H1 (cell line): ENCODE results near the gene JPT2. TPM values are rescaled to one million over a fixed set of nuclear protein-coding genes. Genes with fewer than 3 reads are reported as not detected.

Source experiments
- CTCF ChIA-PET: fragments of 300-600 bp; sonication (Branson Sonifier 250); formaldehyde crosslinking; loops from one replicate; lab custom pipeline; 2021; ENCODE audit not compliant: partially characterized antibody; lab: Charles Lee
- POLR2A ChIA-PET: fragments of 300-600 bp; sonication (Branson Sonifier 250); formaldehyde crosslinking; loops from one replicate; lab custom pipeline; 2021; ENCODE audit warnings: inconsistent platforms; ENCODE audit not compliant: partially characterized antibody; lab: Charles Lee
- DNase-seq, 2 experiments: peaks; one replicate each; pipeline versions ENCODE4 v3.0.0 to v3.0.0-alpha.2; 2010 to 2022; ENCODE audit warnings: low spot score in 2 of 2, low read depth in 1 of 2, mixed read lengths in 1 of 2
- FAIRE-seq: peaks from 2 replicates; lab custom pipeline; 2011; peaks lifted over from hg19 to GRCh38; lab: Jason Lieb, UNC
- H2AFZ ChIP-seq: 2 replicates; pipeline ENCODE4 v1.8.1; 2012; ENCODE audit warnings: low read length, inconsistent platforms
- H2AK5ac ChIP-seq: 2 replicates; pipeline ENCODE4 v1.6.1; 2013; ENCODE audit warnings: low read depth, low read length
- H2BK120ac ChIP-seq: replicated peaks from 2 replicates; pipeline ENCODE3; 2013; ENCODE audit warnings: low read depth, low read length, inconsistent platforms
- H2BK12ac ChIP-seq: 2 replicates; pipeline ENCODE4 v1.6.1; 2013; ENCODE audit warnings: low read depth, low read length
- H2BK15ac ChIP-seq: 2 replicates; pipeline ENCODE4 v1.6.1; 2013; ENCODE audit warnings: low read length
- H2BK20ac ChIP-seq: 2 replicates; pipeline ENCODE4 v1.6.1; 2013; ENCODE audit warnings: low read length
- H2BK5ac ChIP-seq: 2 replicates; pipeline ENCODE4 v1.6.1; 2013; ENCODE audit warnings: low read depth, low read length
- H3K14ac ChIP-seq: 2 replicates; pipeline ENCODE4 v1.6.1; 2013; ENCODE audit warnings: inconsistent platforms; ENCODE audit not compliant: insufficient read length
- H3K18ac ChIP-seq: 2 replicates; pipeline ENCODE4 v1.6.1; 2013; ENCODE audit warnings: low read length; ENCODE audit errors: extremely low read depth
- H3K23ac ChIP-seq: 2 replicates; pipeline ENCODE4 v1.6.1; 2013; ENCODE audit warnings: inconsistent platforms; ENCODE audit not compliant: insufficient read length
- H3K23me2 ChIP-seq: 2 replicates; pipeline ENCODE4 v1.6.1; 2013; ENCODE audit warnings: low read depth, low read length
- H3K27ac ChIP-seq: 2 replicates; pipeline ENCODE4 v1.6.1; 2011; ENCODE audit warnings: low read depth, low read length, inconsistent platforms
- H3K27me3 ChIP-seq, 4 experiments: replicated peaks in 1 of 4; 1 replicate in 1 of 4; 2 replicates in 3 of 4; pipeline versions ENCODE4 v1.6.1 to v1.8.1; 2011 to 2013; ENCODE audit warnings: low read length in 3 of 4, mild to moderate bottlenecking in 3 of 4, inconsistent platforms in 2 of 4, mixed read lengths in 2 of 4, moderate library complexity in 1 of 4; ENCODE audit not compliant: control insufficient read depth in 3 of 4, insufficient read depth in 3 of 4; ENCODE audit errors: extremely low read depth in 1 of 4
- H3K36me3 ChIP-seq, 4 experiments: 2 replicates each; pipeline versions ENCODE4 v1.6.1 to v1.8.1; 2011 to 2013; ENCODE audit warnings: mild to moderate bottlenecking in 4 of 4, low read length in 3 of 4, moderate library complexity in 2 of 4, control low read depth in 1 of 4, inconsistent platforms in 1 of 4; ENCODE audit not compliant: insufficient read depth in 4 of 4, control insufficient read depth in 2 of 4
- H3K4ac ChIP-seq: replicated peaks from 2 replicates; pipeline ENCODE3; 2013; ENCODE audit warnings: low read length, low read depth, mixed read lengths, inconsistent platforms; ENCODE audit not compliant: insufficient read length
- H3K4me1 ChIP-seq, 4 experiments: replicated peaks in 1 of 4; 1 replicate in 1 of 4; 2 replicates in 3 of 4; pipeline versions ENCODE4 v1.6.1 to v1.8.1; 2011 to 2013; ENCODE audit warnings: low read length in 3 of 4, inconsistent platforms in 2 of 4, mixed read lengths in 1 of 4; ENCODE audit not compliant: insufficient read depth in 4 of 4, control insufficient read depth in 3 of 4
- H3K4me2 ChIP-seq, 2 experiments: 2 replicates each; pipeline versions ENCODE4 v1.6.1 to v1.8.1; 2011 to 2013; ENCODE audit warnings: low read depth in 2 of 2, low read length in 2 of 2, control low read depth in 1 of 2, inconsistent platforms in 1 of 2, mild to moderate bottlenecking in 1 of 2; ENCODE audit not compliant: insufficient read depth in 1 of 2
- H3K4me3 ChIP-seq, 4 experiments: fragments of 200-600, 300-600 bp in 1 of 4; sonication (generic), shearing (Covaris generic), sonication (Bioruptor Twin) in 1 of 4; 2 replicates each; pipeline versions ENCODE4 v1.5.1 to v1.8.1; 2011 to 2016; ENCODE audit warnings: low read length in 4 of 4, low read depth in 3 of 4, control low read depth in 2 of 4, inconsistent platforms in 2 of 4, mild to moderate bottlenecking in 2 of 4, mixed read lengths in 1 of 4, moderate library complexity in 1 of 4; ENCODE audit not compliant: insufficient read depth in 2 of 4; ENCODE audit errors: extremely low read depth in 1 of 4
- H3K56ac ChIP-seq: replicated peaks from 2 replicates; pipeline ENCODE3; 2013; ENCODE audit warnings: low read depth, mild to moderate bottlenecking, mixed read lengths, low read length, inconsistent platforms; ENCODE audit not compliant: insufficient read length
- H3K79me1 ChIP-seq: 2 replicates; pipeline ENCODE4 v1.6.1; 2013; ENCODE audit warnings: low read depth, low read length, control low read depth
- H3K79me2 ChIP-seq, 2 experiments: 2 replicates each; pipeline versions ENCODE4 v1.6.1 to v1.8.1; 2012 to 2013; ENCODE audit warnings: low read length in 2 of 2, mild to moderate bottlenecking in 2 of 2, inconsistent platforms in 1 of 2; ENCODE audit not compliant: insufficient read depth in 2 of 2, control insufficient read depth in 1 of 2
- H3K9ac ChIP-seq, 4 experiments: replicated peaks in 1 of 4; 1 replicate in 1 of 4; 2 replicates in 3 of 4; pipeline versions ENCODE4 v1.6.1 to v1.8.1; 2011 to 2013; ENCODE audit warnings: low read depth in 3 of 4, low read length in 3 of 4, control low read depth in 2 of 4, mild to moderate bottlenecking in 2 of 4, moderate library complexity in 2 of 4, inconsistent platforms in 1 of 4; ENCODE audit errors: extremely low read depth in 1 of 4
- H3K9me3 ChIP-seq, 2 experiments: 2 replicates each; pipeline versions ENCODE4 v1.6.1 to v1.8.1; 2012 to 2013; ENCODE audit warnings: mild to moderate bottlenecking in 2 of 2, moderate library complexity in 2 of 2, control low read depth in 1 of 2, inconsistent platforms in 1 of 2, low read depth in 1 of 2, low read length in 1 of 2, mixed read lengths in 1 of 2; ENCODE audit not compliant: insufficient read depth in 2 of 2
- H4K20me1 ChIP-seq, 2 experiments: replicated peaks in 1 of 2; 2 replicates each; pipeline versions ENCODE3 to v1.8.1; 2011 to 2013; ENCODE audit warnings: inconsistent platforms in 2 of 2, low read length in 2 of 2, mild to moderate bottlenecking in 1 of 2; ENCODE audit not compliant: insufficient read depth in 2 of 2, control insufficient read depth in 1 of 2
- H4K5ac ChIP-seq: 2 replicates; pipeline ENCODE4 v1.6.1; 2013; ENCODE audit warnings: low read length, low read depth, mixed read lengths, inconsistent platforms; ENCODE audit not compliant: insufficient read length
- H4K8ac ChIP-seq: 2 replicates; pipeline ENCODE4 v1.8.0; 2013; ENCODE audit warnings: mild to moderate bottlenecking, moderate library complexity, low read length, inconsistent platforms; ENCODE audit not compliant: insufficient read depth; ENCODE audit errors: extremely low read depth
- H4K91ac ChIP-seq: replicated peaks from 2 replicates; pipeline ENCODE3; 2013; ENCODE audit warnings: low read length, mixed read lengths, inconsistent platforms; ENCODE audit not compliant: insufficient read length
- CBX8 ChIP-seq: fragments of 300-800, 300-1000 bp; sonication (generic); IDR thresholded peaks from 2 replicates; pipeline ENCODE4 v1.7.1; 2016; ENCODE audit warnings: low read depth, low read length, borderline replicate concordance
- CEBPB ChIP-seq: IDR thresholded peaks from 2 replicates; pipeline ENCODE4 v1.6.1; 2012; ENCODE audit warnings: low read depth, low read length
- KDM1A ChIP-seq: fragments of 200-600, 300-600 bp; sonication (generic); IDR thresholded peaks from 2 replicates; pipeline ENCODE4 v1.7.1; 2016; ENCODE audit warnings: mild to moderate bottlenecking, low read length, borderline replicate concordance
- POLR2AphosphoS5 ChIP-seq: IDR thresholded peaks from 2 replicates; pipeline ENCODE4 v1.6.1; 2011; ENCODE audit warnings: low read depth, low read length
- RBBP5 ChIP-seq: IDR thresholded peaks from 2 replicates; pipeline ENCODE4 v1.7.1; 2012; ENCODE audit warnings: low read depth, mild to moderate bottlenecking, inconsistent platforms, low read length, moderate library complexity, borderline replicate concordance
- WGBS, 2 experiments: shearing (Covaris generic) in 1 of 2; methylation state at CpG; one replicate each; pipeline versions ENCODE4 v1.1.6 to v1.1.7; 2013 to 2015; ENCODE audit warnings: low lambda C conversion rate in 2 of 2, mixed read lengths in 2 of 2, inconsistent platforms in 1 of 2, low coverage in 1 of 2, missing lambda C conversion rate in 1 of 2; ENCODE audit not compliant: insufficient replicate concordance in 2 of 2, insufficient coverage in 1 of 2, insufficient read length in 1 of 2; ENCODE audit errors: extremely low coverage in 1 of 2, missing lambda C conversion rate in 1 of 2; 5-methylcytosine and 5-hydroxymethylcytosine counted together
- polyA plus RNA-seq, 7 experiments: library from polyadenylated mRNA; depleted of rRNA in 3 of 7; stranded (reverse) in 5 of 7; unstranded in 2 of 7; fragments of >200 nt in 5 of 7; fragments of 200-250 nt in 2 of 7; gene quantifications; 1 replicate in 5 of 7; 2 replicates in 1 of 7; 4 replicates in 1 of 7; pipeline versions ENCODE4 v1.2.1 to v1.2.3, GENCODE V29; 2011 to 2013; ENCODE audit warnings: missing spikeins in 2 of 7, mixed read lengths in 2 of 7
- total RNA-seq: library from RNA; stranded (reverse); fragmentation: NEBNext Ultra II Directional; extraction: Animal tissue kit (Norgen Biotek cat#: 25700); gene quantifications from 2 replicates; pipeline ENCODE4 v1.2.1, GENCODE V29; 2021
- TF ChIP-seq, protein P1 (sequence below), 3 experiments: IDR thresholded peaks; 1 replicate in 2 of 3; 2 replicates in 1 of 3; pipeline versions ENCODE4 v1.5.1 to v1.6.1; 2011; ENCODE audit warnings: low read length in 3 of 3, mild to moderate bottlenecking in 3 of 3, inconsistent platforms in 2 of 3, low read depth in 1 of 3, moderate library complexity in 1 of 3; ENCODE audit not compliant: insufficient read depth in 1 of 3; ENCODE audit errors: control extremely low read depth in 1 of 3

JPT2 gene
- total and polyA plus RNA-seq, 2 of the 8 experiments (the other 6 are each of a cell fraction or from before 2014, with no cell fraction given), result 67.6 to 197 TPM

GRCh38 chr16:1673424-1674151, 4.5 kb upstream of the JPT2 start:
- peaks cover 2 to 9% of the 10 kb centered on the region in 2 experiments for H4K20me1 ChIP-seq
- H3K79me2 ChIP-seq, result peaks cover 1 to 3% of the 10 kb centered on the region in 2 experiments
- H3K36me3 ChIP-seq, result peaks cover 17 to 58% (median 39%) of the 10 kb centered on the region in 4 experiments; a peak in 7 of 8 replicates
- H2BK120ac ChIP-seq, result no peak overlapping the region
- FAIRE-seq, result no peak
- no peak overlapping the region for H2BK12ac ChIP-seq
- no peak overlapping the region for H3K14ac ChIP-seq
- no peak overlapping the region for H3K23ac ChIP-seq
- no peak overlapping the region for H2AFZ ChIP-seq
- no peak overlapping the region for H3K4me2 ChIP-seq
- H3K4me3 ChIP-seq, result no peak overlapping the region
- H4K8ac ChIP-seq, result no peak overlapping the region
- H2BK15ac ChIP-seq, result no peak overlapping the region
- no peak overlapping the region for H3K9ac ChIP-seq
- H3K23me2 ChIP-seq, result peaks cover under 1% of the 10 kb centered on the region; the same call in 1 of the 2 replicates
- WGBS, 2 experiments, result 93% methylated on average over 20 of the region's 26 CpGs; no CpG with 5 or more reads in 1 of the 2 experiments
- H3K27me3 ChIP-seq, result no peaks in the 10 kb centered on the region
- no peak overlapping the region for H3K56ac ChIP-seq
- no peak for DNase-seq
- no peak overlapping the region for H2AK5ac ChIP-seq
- no peak overlapping the region for H2BK20ac ChIP-seq
- POLR2A ChIA-PET, result no interaction called here
- peaks cover 4% of the 10 kb centered on the region for H3K79me1 ChIP-seq
- H4K91ac ChIP-seq, result no peak overlapping the region
- TF ChIP-seq KDM1A (no peak), CBX8 (no peak), RBBP5 (no peak), POLR2AphosphoS5 (no peak), CEBPB (no peak)
- TF ChIP-seq, protein P1, sequence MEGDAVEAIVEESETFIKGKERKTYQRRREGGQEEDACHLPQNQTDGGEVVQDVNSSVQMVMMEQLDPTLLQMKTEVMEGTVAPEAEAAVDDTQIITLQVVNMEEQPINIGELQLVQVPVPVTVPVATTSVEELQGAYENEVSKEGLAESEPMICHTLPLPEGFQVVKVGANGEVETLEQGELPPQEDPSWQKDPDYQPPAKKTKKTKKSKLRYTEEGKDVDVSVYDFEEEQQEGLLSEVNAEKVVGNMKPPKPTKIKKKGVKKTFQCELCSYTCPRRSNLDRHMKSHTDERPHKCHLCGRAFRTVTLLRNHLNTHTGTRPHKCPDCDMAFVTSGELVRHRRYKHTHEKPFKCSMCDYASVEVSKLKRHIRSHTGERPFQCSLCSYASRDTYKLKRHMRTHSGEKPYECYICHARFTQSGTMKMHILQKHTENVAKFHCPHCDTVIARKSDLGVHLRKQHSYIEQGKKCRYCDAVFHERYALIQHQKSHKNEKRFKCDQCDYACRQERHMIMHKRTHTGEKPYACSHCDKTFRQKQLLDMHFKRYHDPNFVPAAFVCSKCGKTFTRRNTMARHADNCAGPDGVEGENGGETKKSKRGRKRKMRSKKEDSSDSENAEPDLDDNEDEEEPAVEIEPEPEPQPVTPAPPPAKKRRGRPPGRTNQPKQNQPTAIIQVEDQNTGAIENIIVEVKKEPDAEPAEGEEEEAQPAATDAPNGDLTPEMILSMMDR (IDR thresholded peaks at IDR 0.05; ENCODE audit: control extremely low read depth in 1 of 3, insufficient read depth in 1 of 3, low read depth in 1 of 3, low read length in 3 of 3), result no peak
- no peaks in the 10 kb centered on the region for H3K9me3 ChIP-seq
- H2BK5ac ChIP-seq, result no peak overlapping the region; the same call in 1 of the 2 replicates
- CTCF ChIA-PET, result interaction anchor here (1.2 to 1.3 kb wide), 2 partner anchors 21 to 95 kb away, joined by 3 to 4 read pairs; no protein-coding TSS in a partner anchor
- no peak overlapping the region for H4K5ac ChIP-seq
- H3K18ac ChIP-seq, result no peak overlapping the region
- no peak overlapping the region for H3K27ac ChIP-seq
- 0 out of 7 replicates have a peak, but pooled peaks cover 0 to under 1% (median 0%) of the 10 kb centered on the region in 4 experiments for H3K4me1 ChIP-seq
- no peak overlapping the region for H3K4ac ChIP-seq
